ENCODE measurements around the gene MAD1L1.

Gene MAD1L1

GRCh38 chr7:2016761-2017480 is 215.8 kb downstream of the MAD1L1 start:
- no peak for DNase-seq (ENCODE audit: low read depth)
- H3K4me3 ChIP-seq (ENCODE audit: low read depth, low read length) = no peak overlapping the region
- in situ Hi-C loops (cut with HindIII; ENCODE audit: low sequenced_read_pairs) = no loop called here
- TF ChIP-seq, protein P1, sequence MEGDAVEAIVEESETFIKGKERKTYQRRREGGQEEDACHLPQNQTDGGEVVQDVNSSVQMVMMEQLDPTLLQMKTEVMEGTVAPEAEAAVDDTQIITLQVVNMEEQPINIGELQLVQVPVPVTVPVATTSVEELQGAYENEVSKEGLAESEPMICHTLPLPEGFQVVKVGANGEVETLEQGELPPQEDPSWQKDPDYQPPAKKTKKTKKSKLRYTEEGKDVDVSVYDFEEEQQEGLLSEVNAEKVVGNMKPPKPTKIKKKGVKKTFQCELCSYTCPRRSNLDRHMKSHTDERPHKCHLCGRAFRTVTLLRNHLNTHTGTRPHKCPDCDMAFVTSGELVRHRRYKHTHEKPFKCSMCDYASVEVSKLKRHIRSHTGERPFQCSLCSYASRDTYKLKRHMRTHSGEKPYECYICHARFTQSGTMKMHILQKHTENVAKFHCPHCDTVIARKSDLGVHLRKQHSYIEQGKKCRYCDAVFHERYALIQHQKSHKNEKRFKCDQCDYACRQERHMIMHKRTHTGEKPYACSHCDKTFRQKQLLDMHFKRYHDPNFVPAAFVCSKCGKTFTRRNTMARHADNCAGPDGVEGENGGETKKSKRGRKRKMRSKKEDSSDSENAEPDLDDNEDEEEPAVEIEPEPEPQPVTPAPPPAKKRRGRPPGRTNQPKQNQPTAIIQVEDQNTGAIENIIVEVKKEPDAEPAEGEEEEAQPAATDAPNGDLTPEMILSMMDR (IDR thresholded peaks at IDR 0.05; ENCODE audit: low read depth, low read length, missing control alignments) = no peak

GRCh38 chr7:2016021-2016631 is 216.6 kb downstream of the MAD1L1 start:
- no peak overlapping the region for H3K4me3 ChIP-seq (ENCODE audit: low read depth, low read length)
- DNase-seq (ENCODE audit: low read depth) = no peak
- TF ChIP-seq, protein P1 (IDR thresholded peaks at IDR 0.05; ENCODE audit: low read depth, low read length, missing control alignments) = no peak
- in situ Hi-C loops (cut with HindIII; ENCODE audit: low sequenced_read_pairs) = no loop called here

DNA sequence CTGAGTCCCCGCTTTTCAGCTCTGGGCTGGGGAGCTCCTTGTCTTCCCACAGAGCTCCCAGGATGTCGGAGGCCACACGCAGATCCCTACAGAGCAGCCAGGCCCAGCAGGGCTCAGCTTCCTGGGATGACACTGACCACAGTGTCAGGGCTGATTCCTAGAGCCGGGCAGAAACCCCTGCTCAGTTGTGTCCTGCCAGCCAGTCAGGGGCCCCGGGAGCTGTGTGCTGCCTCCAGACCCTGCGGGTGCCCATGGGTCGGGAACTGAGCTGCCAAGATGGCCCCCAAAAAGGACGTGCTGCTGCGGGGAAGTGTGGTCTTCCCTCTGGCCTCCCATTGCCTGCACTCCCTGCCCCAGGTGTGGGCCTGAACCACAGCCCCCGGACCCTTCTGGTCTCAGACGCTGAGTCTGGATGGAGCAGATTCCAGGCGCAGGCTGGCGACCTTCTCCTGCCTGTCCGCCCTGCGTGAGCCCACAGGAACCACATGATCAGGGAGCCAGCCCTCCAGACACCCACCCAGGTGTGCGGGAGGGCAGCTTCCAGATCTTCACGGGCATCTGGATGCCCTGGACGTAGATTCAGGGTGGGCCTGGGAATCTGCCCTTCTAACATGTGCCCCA is 217.4 kb downstream of the MAD1L1 start:
- TF ChIP-seq, protein P1 (IDR thresholded peaks at IDR 0.05; ENCODE audit: low read depth, low read length, missing control alignments) = no peak
- in situ Hi-C loops (cut with HindIII; ENCODE audit: low sequenced_read_pairs) = no loop called here
- DNase-seq (ENCODE audit: low read depth) = no peak

DNA sequence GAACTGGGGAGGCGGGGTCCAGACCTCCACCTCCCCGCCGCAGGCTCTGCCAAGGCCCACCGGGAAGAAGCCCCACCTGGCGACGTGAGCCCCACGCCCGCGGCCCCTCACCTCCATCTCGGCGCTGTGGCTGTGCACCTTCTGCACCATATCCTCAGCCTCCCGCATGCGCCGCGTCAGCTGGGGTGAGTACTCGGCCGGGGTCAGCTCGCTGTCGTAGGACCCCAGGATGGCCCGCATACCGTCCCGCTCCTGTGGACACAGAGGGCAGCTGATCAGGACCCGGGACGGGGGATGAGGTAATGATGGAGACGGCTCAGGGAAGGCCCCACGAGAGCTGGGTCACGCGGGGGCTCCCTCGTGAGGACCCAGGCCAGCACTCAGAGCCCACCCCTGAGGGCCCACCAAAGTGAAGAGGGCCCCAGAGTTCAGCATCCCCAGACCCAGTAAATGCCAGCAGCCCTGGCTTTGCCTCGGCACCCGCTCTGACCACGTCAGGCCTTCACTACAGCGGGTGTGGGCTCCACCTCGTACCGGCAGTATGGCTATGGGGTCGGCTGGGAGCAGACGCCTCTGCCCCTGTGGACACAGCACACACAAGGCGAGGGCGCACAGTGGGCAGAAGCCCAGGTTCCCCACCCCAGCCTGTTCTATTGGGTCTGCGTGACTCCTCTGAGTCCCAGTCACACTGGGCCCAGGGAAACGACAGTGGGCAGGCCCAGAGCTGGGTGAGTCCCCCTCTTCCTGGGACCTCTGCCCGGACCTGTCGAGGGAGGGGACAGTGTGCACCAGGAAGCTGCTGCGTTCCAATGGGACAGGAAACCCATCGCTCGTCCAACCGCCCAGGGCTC is 218.1 kb downstream of the MAD1L1 start:
- DNase-seq (ENCODE audit: low read depth) = no peak
- no peak overlapping the region for H3K4me3 ChIP-seq (ENCODE audit: low read depth, low read length)
- TF ChIP-seq, protein P1 (IDR thresholded peaks at IDR 0.05; ENCODE audit: low read depth, low read length, missing control alignments) = no peak
- in situ Hi-C loops (cut with HindIII; ENCODE audit: low sequenced_read_pairs) = no loop called here

More for the DNA sequence above, 217.4 kb downstream of the MAD1L1 start:
- no peak overlapping the region for H3K4me3 ChIP-seq (ENCODE audit: low read depth, low read length)

- TF ChIP-seq, protein P1 (IDR thresholded peaks at IDR 0.05; ENCODE audit: low read depth, low read length, missing control alignments) = no peak
- DNase-seq (ENCODE audit: low read depth) = no peak
- in situ Hi-C loops (cut with HindIII; ENCODE audit: low sequenced_read_pairs) = no loop called here
Observed at GRCh38 chr7:2013381-2014311, 219.1 kb downstream of the MAD1L1 start.

More at GRCh38 chr7:2013381-2014311, 219.1 kb downstream of the MAD1L1 start:
- no peak overlapping the region for H3K4me3 ChIP-seq (ENCODE audit: low read depth, low read length)

Data from astrocyte of the cerebellum (primary cell).